ENCODE results near the gene SCFD2. TPM values are rescaled to one million over a fixed set of nuclear protein-coding genes. Genes with fewer than 3 reads are reported as not detected.
A peak's percentile ranks its signal among the peaks of the same experiment; 100 is the strongest.

Gene SCFD2
- total and polyA plus RNA-seq, 2 of the 8 experiments (the other 6 are each of a cell fraction or from before 2014, with no cell fraction given), result 6.2 to 10.2 TPM

DNA sequence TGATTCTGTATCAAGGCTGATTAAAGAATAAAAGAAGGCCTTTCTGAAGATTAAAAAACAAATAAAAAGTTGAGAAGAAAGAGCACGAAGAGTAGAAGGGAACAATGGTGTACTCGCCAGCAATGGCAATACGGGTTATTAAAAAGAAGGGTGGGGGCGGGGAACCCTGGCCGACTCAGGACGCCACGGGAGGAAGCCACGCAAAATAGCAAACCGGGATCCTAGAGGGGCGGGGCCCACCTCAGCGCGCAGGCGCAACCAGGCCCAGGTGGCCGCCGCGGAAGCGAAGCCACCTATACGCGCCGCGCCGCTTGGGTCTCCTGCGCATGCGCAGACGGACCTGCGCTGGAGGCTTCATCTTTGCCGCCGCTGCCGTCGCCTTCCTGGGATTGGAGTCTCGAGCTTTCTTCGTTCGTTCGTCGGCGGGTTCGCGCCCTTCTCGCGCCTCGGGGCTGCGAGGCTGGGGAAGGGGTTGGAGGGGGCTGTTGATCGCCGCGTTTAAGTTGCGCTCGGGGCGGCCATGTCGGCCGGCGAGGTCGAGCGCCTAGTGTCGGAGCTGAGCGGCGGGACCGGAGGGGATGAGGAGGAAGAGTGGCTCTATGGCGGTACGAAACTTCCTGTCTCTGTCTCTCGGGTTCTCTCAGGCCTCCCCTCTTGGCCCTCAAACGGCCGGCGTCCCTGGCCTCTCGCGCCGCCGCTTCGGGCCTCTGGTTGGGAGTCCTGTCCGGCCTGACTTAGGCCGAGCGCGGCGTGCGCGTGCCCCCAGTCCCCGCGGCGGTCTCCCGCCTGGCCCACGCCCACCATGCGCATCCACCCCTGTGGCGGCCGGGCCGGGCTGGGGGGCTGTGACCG lies 11.7 kb upstream of the SCFD2 start, which contains the start of gene FIP1L1 (continued):
- TF ChIP-seq RAD21 (IDR thresholded peaks at IDR 0.05 in 1 of 2, conservative IDR thresholded peaks at IDR 0.05 in 1 of 2; ENCODE audit: low read depth in 2 of 2, low read length in 2 of 2), result no peak
- TF ChIP-seq CREB1 (IDR thresholded peaks at IDR 0.05), result 0 out of 2 replicates have a peak, but pooled peaks have one; percentile 8
- peak; percentile 82 for TF ChIP-seq TAF1 (IDR thresholded peaks at IDR 0.05; ENCODE audit: low read depth, low read length)
- TF ChIP-seq, protein P1, sequence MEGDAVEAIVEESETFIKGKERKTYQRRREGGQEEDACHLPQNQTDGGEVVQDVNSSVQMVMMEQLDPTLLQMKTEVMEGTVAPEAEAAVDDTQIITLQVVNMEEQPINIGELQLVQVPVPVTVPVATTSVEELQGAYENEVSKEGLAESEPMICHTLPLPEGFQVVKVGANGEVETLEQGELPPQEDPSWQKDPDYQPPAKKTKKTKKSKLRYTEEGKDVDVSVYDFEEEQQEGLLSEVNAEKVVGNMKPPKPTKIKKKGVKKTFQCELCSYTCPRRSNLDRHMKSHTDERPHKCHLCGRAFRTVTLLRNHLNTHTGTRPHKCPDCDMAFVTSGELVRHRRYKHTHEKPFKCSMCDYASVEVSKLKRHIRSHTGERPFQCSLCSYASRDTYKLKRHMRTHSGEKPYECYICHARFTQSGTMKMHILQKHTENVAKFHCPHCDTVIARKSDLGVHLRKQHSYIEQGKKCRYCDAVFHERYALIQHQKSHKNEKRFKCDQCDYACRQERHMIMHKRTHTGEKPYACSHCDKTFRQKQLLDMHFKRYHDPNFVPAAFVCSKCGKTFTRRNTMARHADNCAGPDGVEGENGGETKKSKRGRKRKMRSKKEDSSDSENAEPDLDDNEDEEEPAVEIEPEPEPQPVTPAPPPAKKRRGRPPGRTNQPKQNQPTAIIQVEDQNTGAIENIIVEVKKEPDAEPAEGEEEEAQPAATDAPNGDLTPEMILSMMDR (IDR thresholded peaks at IDR 0.05; ENCODE audit: control extremely low read depth in 1 of 3, insufficient read depth in 1 of 3, low read depth in 1 of 3, low read length in 3 of 3), result no peak
- TF ChIP-seq, protein P2, sequence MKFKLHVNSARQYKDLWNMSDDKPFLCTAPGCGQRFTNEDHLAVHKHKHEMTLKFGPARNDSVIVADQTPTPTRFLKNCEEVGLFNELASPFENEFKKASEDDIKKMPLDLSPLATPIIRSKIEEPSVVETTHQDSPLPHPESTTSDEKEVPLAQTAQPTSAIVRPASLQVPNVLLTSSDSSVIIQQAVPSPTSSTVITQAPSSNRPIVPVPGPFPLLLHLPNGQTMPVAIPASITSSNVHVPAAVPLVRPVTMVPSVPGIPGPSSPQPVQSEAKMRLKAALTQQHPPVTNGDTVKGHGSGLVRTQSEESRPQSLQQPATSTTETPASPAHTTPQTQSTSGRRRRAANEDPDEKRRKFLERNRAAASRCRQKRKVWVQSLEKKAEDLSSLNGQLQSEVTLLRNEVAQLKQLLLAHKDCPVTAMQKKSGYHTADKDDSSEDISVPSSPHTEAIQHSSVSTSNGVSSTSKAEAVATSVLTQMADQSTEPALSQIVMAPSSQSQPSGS (IDR thresholded peaks at IDR 0.05; ENCODE audit: low read length), result no peak
- TF ChIP-seq E2F6 (IDR thresholded peaks at IDR 0.05), result peak; percentile 85
- TF ChIP-seq ASH2L (IDR thresholded peaks at IDR 0.05; ENCODE audit: low read length), result peak; percentile 95
- peak; percentile 79 for TF ChIP-seq YY1 (IDR thresholded peaks at IDR 0.05; ENCODE audit: low read depth, low read length)
- TF ChIP-seq SP4 (IDR thresholded peaks at IDR 0.05; ENCODE audit: low read length), result peak; percentile 35; the same call in 1 of the 2 replicates
- peak; percentile 55 for TF ChIP-seq TBP (IDR thresholded peaks at IDR 0.05; ENCODE audit: low read depth, low read length)
- no peak for TF ChIP-seq NANOG (IDR thresholded peaks at IDR 0.05; ENCODE audit: insufficient read depth, low read depth, low read length, poor library complexity, severe bottlenecking)
- TF ChIP-seq SP2 (IDR thresholded peaks at IDR 0.05; ENCODE audit: low read length), result no peak
- no peak for TF ChIP-seq EGR1 (IDR thresholded peaks at IDR 0.05; ENCODE audit: borderline replicate concordance, low read depth, low read length)
- no peak for TF ChIP-seq CHD1 (IDR thresholded peaks at IDR 0.05; ENCODE audit: low read depth, low read length)
- TF ChIP-seq ZNF274 (IDR thresholded peaks at IDR 0.05; ENCODE audit: borderline replicate concordance, extremely low read depth, low read length), result no peak
- no peak for TF ChIP-seq EZH2 (IDR thresholded peaks at IDR 0.05; ENCODE audit: low read depth, low read length, severe bottlenecking)
- TF ChIP-seq CBX8 (IDR thresholded peaks at IDR 0.05; ENCODE audit: borderline replicate concordance, low read depth, low read length), result no peak
- no peak for TF ChIP-seq RNF2 (IDR thresholded peaks at IDR 0.05; ENCODE audit: borderline replicate concordance, low read depth, low read length, missing control alignments, poor library complexity, severe bottlenecking)
- no peak for TF ChIP-seq CEBPB (IDR thresholded peaks at IDR 0.05; ENCODE audit: low read depth, low read length)

All from H1 (cell line).